HEK293 (cell line): ENCODE data around the gene METTL6.

ENCODE experiments used
- ZNF292 ChIP-seq: fragments of 450-650 bp; formaldehyde crosslinking; IDR thresholded peaks from 2 replicates; pipeline ENCODE4 v1.5.1; 2016; ENCODE audit warnings: low read depth, missing biosample characterization, missing genetic modification characterization, borderline replicate concordance
- TF ChIP-seq, protein P1 (sequence below): fragments of 450-650 bp; formaldehyde crosslinking; IDR thresholded peaks from 2 replicates; pipeline ENCODE4 v1.5.1; 2017; ENCODE audit warnings: missing biosample characterization, missing genetic modification characterization
- TF ChIP-seq, protein P2 (sequence below): fragments of 450-650 bp; formaldehyde crosslinking; IDR thresholded peaks from 2 replicates; pipeline ENCODE4 v1.5.1; 2016; ENCODE audit warnings: missing biosample characterization, missing genetic modification characterization
- TF ChIP-seq, protein P3 (sequence below): fragments of 450-650 bp; formaldehyde crosslinking; IDR thresholded peaks from 2 replicates; pipeline ENCODE4 v1.5.1; 2016; ENCODE audit warnings: missing biosample characterization, missing genetic modification characterization
- TF ChIP-seq, protein P4 (sequence below): fragments of 450-650 bp; formaldehyde crosslinking; IDR thresholded peaks from 2 replicates; pipeline ENCODE4 v1.5.1; 2016; ENCODE audit warnings: missing biosample characterization, missing genetic modification characterization

DNA sequence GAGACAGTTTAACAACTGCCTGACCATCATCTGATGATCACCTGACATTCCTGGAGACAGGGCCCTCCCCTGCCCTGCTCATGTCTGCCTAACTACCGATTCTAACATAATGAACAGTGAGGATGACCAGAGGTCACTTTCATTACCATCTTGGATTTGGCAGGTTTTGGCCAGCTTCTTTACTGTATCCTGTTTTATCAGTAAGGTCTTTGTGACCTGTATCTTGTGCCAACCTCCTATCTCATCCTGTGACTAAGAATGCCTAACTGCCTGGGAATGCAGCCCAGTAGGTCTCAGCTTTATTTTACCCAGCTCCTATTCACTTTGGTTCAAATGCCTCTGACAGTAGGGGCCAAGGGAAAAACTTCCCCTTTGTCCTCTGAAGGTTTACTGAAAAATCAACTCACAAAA, 40.2 kb downstream of the METTL6 start:
- TF ChIP-seq, protein P1, sequence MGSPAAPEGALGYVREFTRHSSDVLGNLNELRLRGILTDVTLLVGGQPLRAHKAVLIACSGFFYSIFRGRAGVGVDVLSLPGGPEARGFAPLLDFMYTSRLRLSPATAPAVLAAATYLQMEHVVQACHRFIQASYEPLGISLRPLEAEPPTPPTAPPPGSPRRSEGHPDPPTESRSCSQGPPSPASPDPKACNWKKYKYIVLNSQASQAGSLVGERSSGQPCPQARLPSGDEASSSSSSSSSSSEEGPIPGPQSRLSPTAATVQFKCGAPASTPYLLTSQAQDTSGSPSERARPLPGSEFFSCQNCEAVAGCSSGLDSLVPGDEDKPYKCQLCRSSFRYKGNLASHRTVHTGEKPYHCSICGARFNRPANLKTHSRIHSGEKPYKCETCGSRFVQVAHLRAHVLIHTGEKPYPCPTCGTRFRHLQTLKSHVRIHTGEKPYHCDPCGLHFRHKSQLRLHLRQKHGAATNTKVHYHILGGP (tag by site-specific recombination), result no peak
- TF ChIP-seq, protein P2, sequence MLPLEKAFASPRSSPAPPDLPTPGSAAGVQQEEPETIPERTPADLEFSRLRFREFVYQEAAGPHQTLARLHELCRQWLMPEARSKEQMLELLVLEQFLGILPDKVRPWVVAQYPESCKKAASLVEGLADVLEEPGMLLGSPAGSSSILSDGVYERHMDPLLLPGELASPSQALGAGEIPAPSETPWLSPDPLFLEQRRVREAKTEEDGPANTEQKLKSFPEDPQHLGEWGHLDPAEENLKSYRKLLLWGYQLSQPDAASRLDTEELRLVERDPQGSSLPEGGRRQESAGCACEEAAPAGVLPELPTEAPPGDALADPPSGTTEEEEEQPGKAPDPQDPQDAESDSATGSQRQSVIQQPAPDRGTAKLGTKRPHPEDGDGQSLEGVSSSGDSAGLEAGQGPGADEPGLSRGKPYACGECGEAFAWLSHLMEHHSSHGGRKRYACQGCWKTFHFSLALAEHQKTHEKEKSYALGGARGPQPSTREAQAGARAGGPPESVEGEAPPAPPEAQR (tag by site-specific recombination), result no peak
- TF ChIP-seq ZNF292 (tag by site-specific recombination), result no peak
- TF ChIP-seq, protein P3, sequence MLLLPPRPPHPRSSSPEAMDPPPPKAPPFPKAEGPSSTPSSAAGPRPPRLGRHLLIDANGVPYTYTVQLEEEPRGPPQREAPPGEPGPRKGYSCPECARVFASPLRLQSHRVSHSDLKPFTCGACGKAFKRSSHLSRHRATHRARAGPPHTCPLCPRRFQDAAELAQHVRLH, result no peak
- TF ChIP-seq, protein P4, sequence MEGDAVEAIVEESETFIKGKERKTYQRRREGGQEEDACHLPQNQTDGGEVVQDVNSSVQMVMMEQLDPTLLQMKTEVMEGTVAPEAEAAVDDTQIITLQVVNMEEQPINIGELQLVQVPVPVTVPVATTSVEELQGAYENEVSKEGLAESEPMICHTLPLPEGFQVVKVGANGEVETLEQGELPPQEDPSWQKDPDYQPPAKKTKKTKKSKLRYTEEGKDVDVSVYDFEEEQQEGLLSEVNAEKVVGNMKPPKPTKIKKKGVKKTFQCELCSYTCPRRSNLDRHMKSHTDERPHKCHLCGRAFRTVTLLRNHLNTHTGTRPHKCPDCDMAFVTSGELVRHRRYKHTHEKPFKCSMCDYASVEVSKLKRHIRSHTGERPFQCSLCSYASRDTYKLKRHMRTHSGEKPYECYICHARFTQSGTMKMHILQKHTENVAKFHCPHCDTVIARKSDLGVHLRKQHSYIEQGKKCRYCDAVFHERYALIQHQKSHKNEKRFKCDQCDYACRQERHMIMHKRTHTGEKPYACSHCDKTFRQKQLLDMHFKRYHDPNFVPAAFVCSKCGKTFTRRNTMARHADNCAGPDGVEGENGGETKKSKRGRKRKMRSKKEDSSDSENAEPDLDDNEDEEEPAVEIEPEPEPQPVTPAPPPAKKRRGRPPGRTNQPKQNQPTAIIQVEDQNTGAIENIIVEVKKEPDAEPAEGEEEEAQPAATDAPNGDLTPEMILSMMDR (tag by site-specific recombination), result no peak
